HG02610 (cell line): ENCODE results near the gene KLHL24.
"Not testable (repeated sequence)": the region's sequence is repeated elsewhere in the genome, so short reads cannot be mapped to it uniquely, and the experiment has no call there.

Experiments
- ATAC-seq: cut with Tn5 transposase; IDR thresholded peaks from one replicate; pipeline ENCODE4 v1.9.1; 2021; ENCODE audit warnings: mild to moderate bottlenecking, moderate library complexity; ENCODE audit not compliant: unreplicated experiment

Gene KLHL24

DNA sequence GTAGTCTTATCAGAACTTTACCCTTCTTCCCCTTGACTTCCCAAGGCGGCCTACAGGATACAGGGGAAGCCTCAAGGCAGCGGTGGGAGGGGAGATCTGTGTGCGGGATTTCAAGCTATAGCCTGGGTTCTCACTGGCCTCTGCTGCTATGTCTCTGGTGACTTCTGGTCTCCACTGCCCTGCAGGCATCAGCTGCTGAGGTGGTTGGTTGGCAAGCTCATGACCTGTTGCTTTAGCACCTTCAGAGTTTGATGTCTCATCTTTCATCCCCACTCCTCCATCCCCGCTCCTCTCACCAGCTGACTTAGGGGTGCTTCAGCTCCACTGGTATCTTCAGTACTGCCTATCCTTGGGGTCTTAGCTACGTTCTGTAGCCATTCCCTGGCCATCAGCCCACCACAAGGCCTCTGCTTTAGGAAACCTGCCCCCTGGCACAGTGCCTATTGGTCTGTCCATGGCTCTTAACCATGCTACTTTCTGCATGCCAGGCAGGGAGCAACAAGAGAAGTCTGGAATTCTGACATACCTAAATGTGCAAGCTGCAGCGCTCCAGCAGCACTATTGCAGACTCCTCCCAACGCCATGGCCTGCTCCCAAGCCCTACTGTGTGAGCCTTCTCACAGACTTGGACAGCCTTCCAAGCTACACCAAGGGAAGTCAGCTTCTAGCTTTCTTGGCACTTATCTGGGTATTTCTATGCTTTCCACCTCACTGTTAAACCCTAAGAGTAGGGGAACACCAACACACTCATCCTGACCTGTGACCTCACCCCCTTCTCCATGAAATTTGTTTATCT is 60.3 kb downstream of the KLHL24 start:
- no peak for ATAC-seq

DNA sequence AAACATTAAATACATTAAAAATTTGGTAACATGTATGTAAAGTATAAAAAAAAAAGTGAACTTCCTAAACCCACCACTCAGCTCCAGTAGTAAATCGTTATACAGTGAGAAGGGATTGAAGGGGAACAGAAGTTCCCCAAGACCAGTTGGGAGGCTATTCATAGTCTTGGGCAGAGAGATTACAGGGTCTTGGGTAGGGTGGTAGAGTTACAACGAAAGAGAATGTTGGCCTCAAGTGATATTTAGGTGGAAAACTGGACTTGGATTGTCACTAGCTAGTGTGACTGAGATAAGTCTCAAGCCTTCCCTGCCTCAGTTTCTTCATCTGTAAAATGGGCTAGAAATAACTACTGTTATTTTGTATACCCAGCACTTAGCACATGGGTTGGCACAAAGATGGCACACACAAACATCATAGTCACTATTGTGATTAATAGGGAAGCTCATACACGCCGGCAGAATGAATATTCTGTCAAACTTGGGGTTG is 61.7 kb downstream of the KLHL24 start:
- no peak for ATAC-seq

DNA sequence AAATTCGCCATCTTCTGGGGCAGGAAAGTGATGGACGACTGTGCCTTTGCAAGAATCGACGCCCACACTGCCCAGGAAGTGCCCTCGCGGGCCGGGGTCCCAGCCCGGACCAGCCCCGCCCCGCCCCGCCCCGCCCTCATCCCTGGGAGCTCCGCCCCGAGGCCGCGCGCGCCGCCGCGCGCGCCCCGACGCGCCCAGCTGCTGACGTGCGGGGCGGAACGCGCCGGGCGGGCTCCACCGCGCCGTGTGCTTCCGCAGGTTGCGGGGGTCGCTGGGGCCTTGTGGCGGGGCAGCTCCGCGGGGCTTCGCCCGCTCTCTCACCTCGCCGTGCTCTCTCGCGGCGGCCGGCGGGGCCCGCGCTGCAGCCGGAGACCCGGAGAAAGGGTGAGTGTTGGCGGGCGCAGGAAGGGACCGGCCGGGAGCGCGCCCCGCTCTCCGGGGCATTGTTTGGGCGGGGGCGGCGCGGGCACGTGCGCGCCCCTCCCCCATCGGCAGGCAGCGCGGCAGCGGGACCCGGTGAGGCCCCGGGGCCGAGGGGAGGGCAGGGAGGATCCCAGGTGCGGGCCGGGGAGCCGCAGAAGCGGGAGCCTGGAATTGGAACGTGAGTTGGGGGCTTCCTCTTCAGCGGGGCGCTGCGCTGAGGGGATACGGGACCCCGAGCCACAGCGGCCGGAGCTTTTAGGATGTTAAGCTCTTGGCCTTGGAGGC is 62.3 kb downstream of the KLHL24 start, which contains the start of gene YEATS2:
YEATS2 (plus strand) TSS at position 188 of the 708 bp plus-strand sequence. CDS start 17,366 bp downstream, outside the sequence.
- ATAC-seq, result peak; percentile 85

DNA sequence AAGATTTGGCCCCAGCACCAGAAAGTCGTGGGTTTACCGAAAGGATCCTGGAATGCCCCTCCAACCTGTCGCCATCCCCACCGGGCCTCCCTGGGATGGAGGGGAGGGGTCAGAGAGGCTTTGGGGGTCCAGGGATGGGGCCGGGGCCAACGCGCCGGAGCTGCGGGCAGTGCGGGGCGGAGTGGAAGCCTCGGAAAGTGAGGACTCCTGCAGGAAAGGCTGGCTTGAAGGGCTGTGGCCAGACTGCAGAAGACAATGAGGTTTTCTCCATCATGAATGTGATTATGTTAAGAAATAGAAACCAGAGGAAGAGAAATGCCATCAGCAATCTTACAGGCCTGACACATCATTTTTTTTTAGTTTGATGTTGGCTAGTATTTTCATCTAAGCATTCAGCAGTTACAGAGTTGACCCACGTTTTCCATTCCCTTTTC is 62.9 kb downstream of the KLHL24 start:
- peak; percentile 23 for ATAC-seq

GRCh38 chr3:183698756-183699155 is 63.3 kb downstream of the KLHL24 start:
- ATAC-seq, result no peak

DNA sequence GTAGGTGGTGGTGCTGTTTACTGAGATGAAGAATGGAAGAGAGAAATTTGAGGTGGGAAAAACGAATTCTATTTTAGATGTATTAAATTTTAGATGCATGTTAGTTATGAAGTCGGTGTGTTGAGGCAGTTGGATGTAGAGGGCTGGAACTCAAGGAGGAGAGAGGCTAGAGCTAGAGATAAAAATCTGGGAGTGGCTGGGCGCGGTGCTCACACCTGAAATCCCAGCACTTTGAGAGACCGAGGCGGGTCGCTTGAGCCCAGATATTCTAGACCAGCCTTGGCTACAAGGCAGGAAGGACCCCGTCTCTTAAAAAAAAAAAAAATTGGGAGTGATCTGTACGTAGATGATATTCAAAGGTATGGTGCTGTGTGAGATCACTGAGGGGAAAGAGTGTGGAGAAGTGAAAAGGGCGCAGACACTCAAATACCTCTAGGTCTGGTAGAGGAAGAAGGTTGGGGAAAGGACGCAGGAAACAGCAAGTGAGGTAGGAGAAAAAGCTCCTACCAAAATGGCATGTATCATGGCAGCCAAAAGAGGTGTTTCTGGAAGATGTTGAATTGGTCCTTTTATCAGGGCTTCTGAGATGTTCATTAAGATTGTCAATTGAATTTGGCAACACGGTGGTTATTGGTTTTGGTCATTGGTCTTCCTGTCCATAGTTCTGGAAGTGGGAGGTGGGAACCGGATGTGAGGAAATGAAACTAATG is 64.0 kb downstream of the KLHL24 start:
- no peak for ATAC-seq

- no peak for ATAC-seq
These were observed 66.3 kb downstream of the KLHL24 start for GRCh38 chr3:183701744-183702143.

DNA sequence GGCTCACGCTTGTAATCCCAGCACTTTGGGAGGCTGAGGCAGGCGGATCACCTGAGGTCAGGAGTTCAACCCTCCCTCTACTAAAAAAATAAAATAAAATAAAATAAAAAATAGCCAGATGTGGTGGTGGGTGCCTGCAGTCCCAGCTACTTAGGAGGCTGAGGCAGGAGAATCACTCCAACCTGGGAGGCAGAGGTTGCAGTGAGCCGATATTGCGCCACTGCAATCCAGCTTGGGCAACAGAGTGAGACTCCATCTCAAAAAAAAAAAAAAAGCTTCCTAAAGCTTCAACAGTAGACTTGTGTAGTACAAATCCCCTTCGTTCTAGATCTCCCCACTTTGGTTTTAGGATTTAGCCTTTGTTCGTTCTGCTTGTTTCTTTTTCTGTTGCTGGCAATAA is 68.5 kb downstream of the KLHL24 start:
- ATAC-seq, result not testable (repeated sequence)

DNA sequence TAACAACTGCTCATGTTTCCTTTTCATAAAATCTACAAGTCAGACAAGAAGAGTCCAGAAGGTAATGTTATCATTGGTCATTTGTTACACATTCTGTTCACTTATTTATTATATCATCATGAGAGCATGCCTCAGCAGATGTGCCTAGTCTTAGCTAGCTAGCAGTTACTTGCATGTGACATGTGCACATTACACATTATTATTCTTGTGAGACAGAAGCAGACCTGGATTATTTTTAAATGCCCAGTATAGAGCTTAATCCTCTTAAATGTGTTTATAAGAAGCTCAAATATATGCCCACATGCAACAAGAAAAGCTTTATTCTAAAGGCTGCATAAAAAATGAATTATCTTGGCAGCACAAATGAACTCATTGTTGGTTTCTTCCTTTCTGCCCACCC is 74.8 kb downstream of the KLHL24 start:
- ATAC-seq, result no peak

- ATAC-seq, result no peak
These were observed 76.1 kb downstream of the KLHL24 start for GRCh38 chr3:183711516-183711915.

- ATAC-seq, result no peak
These were observed 79.2 kb downstream of the KLHL24 start for GRCh38 chr3:183714622-183715021.

GRCh38 chr3:183718012-183718411 is 82.6 kb downstream of the KLHL24 start:
- no peak for ATAC-seq

GRCh38 chr3:183725387-183725786 is 90.0 kb downstream of the KLHL24 start:
- ATAC-seq, result no peak

DNA sequence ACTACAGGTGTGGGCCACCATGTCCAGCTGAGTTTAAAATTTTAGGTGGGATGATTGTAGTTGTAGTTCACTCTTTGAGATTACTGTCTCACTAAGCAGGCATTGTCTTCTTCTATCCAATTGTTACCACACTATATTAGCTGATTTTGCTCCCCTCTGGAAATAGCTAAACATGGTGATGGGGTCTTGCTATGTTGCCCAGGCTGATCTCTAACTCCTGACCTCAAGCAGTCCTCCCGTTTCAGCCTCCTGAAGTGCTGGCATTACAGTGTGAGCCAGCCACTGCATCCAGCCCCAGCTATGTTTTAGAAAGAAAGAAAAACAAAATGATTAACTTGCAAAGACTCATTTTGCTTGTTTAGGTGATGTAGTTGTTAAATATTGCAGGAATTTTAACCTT is 92.8 kb downstream of the KLHL24 start:
- ATAC-seq, result no peak

DNA sequence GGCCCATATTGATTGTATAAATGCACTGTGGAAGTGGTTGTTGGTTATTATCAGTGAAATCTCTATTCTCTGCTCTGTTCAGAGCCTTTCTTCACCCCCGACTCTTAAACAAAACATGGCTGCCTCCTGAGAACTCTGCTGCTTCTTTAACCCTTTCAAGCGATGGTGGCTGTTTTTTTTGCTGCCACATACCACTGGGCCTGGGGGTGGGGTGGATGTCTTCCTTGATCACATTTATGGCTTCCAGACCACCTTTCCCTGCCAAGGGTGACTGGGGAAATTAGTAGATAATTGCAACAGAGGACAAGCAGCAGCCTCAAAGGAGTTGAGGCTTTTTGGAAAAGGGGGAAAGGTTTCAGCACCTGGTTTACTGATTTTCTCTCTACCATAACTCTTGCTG is 94.9 kb downstream of the KLHL24 start:
- ATAC-seq, result no peak

DNA sequence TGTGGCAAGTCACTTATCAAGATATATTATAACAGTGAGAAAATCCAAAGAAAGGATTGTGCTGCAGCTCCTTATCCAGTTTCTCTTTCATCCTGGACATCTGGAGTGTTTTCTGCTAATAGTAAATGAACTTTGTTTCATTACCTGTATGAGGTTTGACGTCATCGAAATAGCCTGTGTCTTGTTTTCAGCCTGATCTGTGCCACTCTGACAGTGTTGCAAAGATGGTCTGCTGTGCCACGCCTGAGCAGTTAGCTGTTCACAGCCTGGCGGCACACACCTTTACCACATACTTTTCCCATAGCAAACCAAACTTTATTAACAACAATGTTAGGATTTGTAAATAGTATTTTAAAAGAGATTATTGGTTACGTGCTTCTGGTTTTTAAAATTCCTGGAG is 96.2 kb downstream of the KLHL24 start:
- ATAC-seq, result no peak

- no peak for ATAC-seq
These were observed 98.1 kb downstream of the KLHL24 start for GRCh38 chr3:183733553-183733952.
